Anterior cingulate cortex (tissue), 58 donors: ENCODE data around the gene RUNX2.
A peak's percentile ranks its signal among the peaks of the same experiment; 100 is the strongest.

ENCODE experiments used
- DNase-seq, 58 donors: peaks; one replicate each; lab custom pipeline; 2025; lab: John Stamatoyannopoulos, UW

Gene RUNX2

GRCh38 chr6:45398075-45398813 is 70.1 kb downstream of the RUNX2 start:
- no peak for DNase-seq

DNA sequence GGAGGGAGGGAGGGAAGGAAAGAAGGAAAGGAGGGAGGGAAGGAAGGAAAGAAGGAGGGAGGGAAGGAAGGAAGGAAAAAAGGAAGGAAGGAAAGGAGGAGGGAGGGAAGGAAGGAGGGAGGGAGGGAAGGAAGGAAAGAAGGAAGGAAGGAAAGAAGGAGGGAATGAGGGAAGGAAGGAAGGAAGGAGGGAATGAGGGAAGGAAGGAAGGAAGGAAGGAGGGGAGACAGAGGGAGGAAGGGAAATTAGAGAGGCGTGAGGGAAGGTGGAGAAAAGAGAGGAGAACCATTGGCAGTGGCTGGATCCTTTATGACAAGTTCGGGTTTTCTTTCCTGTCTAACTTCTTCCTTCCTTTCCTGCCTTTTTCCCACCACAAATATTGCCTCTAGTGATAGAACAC is 71.9 kb downstream of the RUNX2 start:
- no peak for DNase-seq

GRCh38 chr6:45411959-45412358 is 83.8 kb downstream of the RUNX2 start:
- DNase-seq = no peak

DNA sequence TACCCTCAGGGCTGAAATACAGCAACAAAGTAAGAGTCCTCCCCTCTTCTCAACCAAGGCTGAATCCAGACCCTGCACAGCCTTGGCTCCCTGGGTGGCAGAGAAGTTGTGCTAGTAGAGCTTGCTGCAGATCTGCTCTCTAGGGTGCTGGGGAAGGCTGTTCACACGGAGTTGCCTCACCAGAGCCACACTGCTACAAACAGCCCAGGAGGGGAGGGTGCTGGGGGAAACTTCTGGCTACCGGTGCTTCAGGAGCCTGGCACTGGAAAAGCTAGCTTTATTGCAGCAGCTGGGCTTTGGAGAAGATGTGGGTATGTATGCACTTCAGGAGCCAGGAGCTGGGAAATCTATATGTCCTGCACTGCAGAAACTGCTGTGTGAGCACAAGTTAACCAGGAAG is 87.2 kb downstream of the RUNX2 start:
- no peak for DNase-seq

- DNase-seq = no peak
These were observed 87.8 kb downstream of the RUNX2 start for GRCh38 chr6:45415788-45416518.

DNA sequence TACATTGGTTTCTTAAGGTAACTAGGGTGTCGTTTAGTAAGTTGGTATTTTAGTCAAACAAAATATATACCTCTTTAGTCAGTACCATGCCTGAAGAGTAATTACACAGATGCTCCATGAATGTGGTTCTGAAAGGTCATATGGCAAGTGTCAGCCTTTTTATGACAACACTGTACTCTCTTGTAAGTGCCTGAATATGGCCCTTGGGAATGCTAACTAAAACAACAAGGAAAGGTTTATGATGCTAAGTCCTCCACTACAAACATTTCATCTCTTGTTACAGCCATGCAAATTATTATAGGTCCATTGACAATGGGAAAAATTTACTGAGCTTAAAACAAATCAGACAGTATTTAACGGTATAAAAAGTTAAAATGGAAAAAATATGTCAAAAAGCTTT is 88.6 kb downstream of the RUNX2 start:
- no peak for DNase-seq

- DNase-seq = no peak
These were observed 89.3 kb downstream of the RUNX2 start for GRCh38 chr6:45417436-45417835.

- peak in 27 of 58 donors; percentile 3 to 54 (median 27) for DNase-seq
These were observed 91.5 kb downstream of the RUNX2 start for GRCh38 chr6:45419571-45420082.

GRCh38 chr6:45420083-45420908 is 92.2 kb downstream of the RUNX2 start:
- peak in 1 of 58 donors; percentile 11 for DNase-seq

GRCh38 chr6:45420909-45421708 is 93.0 kb downstream of the RUNX2 start:
- no peak for DNase-seq

GRCh38 chr6:45421709-45422502 is 93.8 kb downstream of the RUNX2 start:
- peak in 41 of 58 donors; percentile 27 to 75 (median 54) for DNase-seq

DNA sequence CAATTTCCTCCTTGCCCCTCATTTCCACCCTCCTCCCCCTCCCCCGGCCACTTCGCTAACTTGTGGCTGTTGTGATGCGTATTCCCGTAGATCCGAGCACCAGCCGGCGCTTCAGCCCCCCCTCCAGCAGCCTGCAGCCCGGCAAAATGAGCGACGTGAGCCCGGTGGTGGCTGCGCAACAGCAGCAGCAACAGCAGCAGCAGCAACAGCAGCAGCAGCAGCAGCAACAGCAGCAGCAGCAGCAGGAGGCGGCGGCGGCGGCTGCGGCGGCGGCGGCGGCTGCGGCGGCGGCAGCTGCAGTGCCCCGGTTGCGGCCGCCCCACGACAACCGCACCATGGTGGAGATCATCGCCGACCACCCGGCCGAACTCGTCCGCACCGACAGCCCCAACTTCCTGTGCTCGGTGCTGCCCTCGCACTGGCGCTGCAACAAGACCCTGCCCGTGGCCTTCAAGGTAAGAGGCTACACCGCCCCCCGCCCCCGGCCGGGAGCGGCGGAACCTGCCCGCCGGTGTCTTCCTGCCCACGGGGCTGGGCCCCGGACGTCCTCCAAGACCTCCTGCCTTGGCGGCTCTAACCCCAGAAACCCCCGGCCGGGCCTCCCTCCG is 94.5 kb downstream of the RUNX2 start:
- DNase-seq = peak in 6 of 58 donors; percentile 36 to 56 (median 47)

GRCh38 chr6:45423111-45423823 is 95.1 kb downstream of the RUNX2 start:
- DNase-seq = peak in 5 of 58 donors; percentile 19 to 48 (median 25)

DNA sequence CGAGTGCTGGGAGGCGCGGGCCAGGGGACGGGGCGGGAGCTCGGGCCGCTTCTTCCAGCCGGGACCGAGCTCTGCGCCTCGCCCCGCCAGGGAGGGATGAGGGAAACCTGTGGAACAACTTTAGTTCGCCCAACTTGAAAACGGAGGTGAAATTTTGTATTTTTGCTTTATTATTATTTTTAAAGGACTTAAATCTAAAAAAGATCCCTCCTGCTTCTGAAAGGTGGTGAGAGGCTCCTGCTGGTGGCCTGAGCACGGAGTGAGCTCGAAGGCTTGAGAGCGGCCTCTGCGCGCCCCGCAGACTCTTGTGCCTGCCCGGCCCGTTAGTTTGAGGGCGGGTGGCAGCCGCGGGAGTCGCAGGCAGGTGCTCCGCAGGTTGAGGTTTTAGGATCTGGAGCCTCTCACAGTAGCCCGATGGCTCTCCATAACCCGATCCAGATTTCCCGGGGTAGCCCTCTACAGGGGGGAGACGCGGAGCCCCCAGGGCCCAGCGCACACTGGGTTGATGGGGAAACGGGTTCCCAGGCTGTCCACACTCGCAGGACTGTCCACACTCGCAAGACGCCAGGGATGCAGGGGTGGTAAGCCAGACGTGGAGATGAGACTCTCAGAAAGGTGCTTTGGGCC is 95.8 kb downstream of the RUNX2 start:
- DNase-seq = no peak

DNA sequence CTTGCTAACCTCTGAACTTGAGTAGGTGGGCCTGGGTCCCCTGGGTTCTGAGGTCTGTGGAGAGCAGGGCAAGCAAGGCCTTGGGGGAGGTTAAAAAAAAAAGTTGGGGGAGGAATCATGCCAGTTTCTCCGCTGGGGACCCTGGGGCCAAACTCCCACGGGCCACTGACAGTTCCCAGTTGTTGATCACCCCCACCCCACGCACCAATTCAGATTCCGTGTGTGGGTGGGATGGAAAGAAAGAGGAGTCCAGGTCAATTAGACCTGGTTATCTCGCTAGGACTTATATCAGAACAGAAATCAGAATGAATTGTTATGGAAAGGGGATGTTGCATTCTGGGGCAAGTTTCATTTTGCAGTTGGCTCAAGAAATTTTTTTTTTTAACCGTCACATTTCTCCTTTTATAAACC is 96.3 kb downstream of the RUNX2 start:
- DNase-seq = peak in 1 of 58 donors; percentile 37

DNA sequence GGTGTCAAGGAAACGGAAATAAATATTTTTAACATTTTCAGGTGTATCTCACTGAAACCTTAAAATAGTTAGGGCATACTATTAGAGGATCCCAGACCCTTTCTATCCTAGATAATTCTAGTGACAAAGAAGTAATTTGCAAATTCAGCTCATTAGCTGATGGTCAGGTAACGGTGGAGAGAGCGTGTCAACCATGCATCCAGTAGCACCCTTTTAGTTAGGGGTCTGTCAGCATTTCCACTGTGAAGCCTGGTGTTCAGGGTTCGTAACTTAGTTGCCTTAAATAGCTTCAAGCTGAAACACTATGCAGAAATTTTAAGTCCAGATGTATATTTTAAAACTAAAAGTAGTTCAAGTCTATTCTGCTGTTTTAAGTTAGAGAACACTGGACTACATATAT is 98.1 kb downstream of the RUNX2 start:
- DNase-seq = no peak

DNA sequence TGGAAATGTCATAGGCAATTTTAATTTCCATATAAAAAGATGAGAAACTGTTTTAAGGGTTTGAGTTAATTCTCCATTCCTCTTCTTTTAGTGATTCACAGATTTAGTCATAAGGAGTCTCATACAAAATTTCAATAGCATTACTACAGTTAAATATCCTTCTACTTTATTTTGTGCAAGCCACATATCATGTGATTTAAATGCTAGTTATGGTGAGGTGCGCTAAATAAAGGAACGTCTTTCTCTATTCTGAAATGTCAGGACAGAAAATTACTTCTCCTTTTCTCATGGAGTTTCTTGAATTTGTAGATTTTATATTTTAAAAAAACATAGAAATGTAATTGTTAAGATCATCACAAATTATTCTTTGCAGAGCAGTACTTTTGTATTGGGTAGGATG is 99.6 kb downstream of the RUNX2 start:
- no peak for DNase-seq

GRCh38 chr6:45428727-45429126 is 100.6 kb downstream of the RUNX2 start:
- no peak for DNase-seq
